Measurements from ENCODE around the gene TPP2. TPM values are rescaled to one million over a fixed set of nuclear protein-coding genes. Genes with fewer than 3 reads are reported as not detected.

TPP2 gene
- total RNA-seq, 1 donor from 2014 or later = 37.6 TPM

DNA sequence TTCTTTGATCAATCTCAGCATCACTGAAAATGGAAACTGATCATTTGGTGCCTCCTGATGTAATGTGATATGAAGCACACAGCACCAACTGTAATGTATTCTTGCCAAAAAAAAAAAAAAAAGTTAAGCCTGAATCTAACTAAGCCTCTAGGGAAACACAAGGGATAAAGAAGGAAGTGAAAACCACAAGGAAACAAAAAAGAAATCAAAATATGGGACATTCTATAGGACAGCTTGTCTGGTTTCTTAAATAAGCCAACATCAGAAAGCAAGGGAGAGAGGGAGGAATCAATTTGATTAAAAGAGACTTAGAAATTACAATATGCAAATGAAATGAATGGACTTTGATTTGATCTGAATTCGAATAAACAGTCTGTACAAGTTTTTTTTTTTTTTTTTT, 118.7 kb downstream of the TPP2 start:
- FAIRE-seq = no peak
- no peaks in the 10 kb centered on the region for H3K36me3 ChIP-seq (ENCODE audit: insufficient read depth, low read length)
- no peak for DNase-seq (ENCODE audit: low read depth)
- Mint-ChIP-seq H3K4me1 (ENCODE audit: low read depth, unreplicated experiment) (no peaks in the 10 kb centered on the region), H3K4me3 (ENCODE audit: unreplicated experiment) (no peak overlapping the region), H3K27ac (ENCODE audit: unreplicated experiment) (no peak overlapping the region), H3K9me3 (ENCODE audit: unreplicated experiment) (no peaks in the 10 kb centered on the region), H3K36me3 (ENCODE audit: low read depth, unreplicated experiment) (no peaks in the 10 kb centered on the region), H3K27me3 (ENCODE audit: low read depth, unreplicated experiment) (no peaks in the 10 kb centered on the region)
- no peak overlapping the region for H3K9ac ChIP-seq (ENCODE audit: low read length)
- H2AFZ ChIP-seq (ENCODE audit: low read depth, low read length) = no peak overlapping the region
- H3K27ac ChIP-seq (ENCODE audit: low read depth, low read length) = no peak overlapping the region
- H4K20me1 ChIP-seq (ENCODE audit: insufficient read depth, low read length) = no peaks in the 10 kb centered on the region
- no peak overlapping the region for H3K4me2 ChIP-seq (ENCODE audit: low read length)
- no peak overlapping the region for H3K4me3 ChIP-seq (ENCODE audit: insufficient read depth, low read depth, low read length)
- H3K79me2 ChIP-seq (ENCODE audit: insufficient read depth, low read length) = no peaks in the 10 kb centered on the region
- no peaks in the 10 kb centered on the region for H3K4me1 ChIP-seq (ENCODE audit: insufficient read depth, low read length)
- no peaks in the 10 kb centered on the region for H3K27me3 ChIP-seq (ENCODE audit: insufficient read depth, low read length)
- TF ChIP-seq, protein P1, sequence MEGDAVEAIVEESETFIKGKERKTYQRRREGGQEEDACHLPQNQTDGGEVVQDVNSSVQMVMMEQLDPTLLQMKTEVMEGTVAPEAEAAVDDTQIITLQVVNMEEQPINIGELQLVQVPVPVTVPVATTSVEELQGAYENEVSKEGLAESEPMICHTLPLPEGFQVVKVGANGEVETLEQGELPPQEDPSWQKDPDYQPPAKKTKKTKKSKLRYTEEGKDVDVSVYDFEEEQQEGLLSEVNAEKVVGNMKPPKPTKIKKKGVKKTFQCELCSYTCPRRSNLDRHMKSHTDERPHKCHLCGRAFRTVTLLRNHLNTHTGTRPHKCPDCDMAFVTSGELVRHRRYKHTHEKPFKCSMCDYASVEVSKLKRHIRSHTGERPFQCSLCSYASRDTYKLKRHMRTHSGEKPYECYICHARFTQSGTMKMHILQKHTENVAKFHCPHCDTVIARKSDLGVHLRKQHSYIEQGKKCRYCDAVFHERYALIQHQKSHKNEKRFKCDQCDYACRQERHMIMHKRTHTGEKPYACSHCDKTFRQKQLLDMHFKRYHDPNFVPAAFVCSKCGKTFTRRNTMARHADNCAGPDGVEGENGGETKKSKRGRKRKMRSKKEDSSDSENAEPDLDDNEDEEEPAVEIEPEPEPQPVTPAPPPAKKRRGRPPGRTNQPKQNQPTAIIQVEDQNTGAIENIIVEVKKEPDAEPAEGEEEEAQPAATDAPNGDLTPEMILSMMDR (IDR thresholded peaks at IDR 0.05; ENCODE audit: insufficient read depth, low read depth, low read length) = no peak
- TF ChIP-seq EZH2 (IDR thresholded peaks at IDR 0.05; ENCODE audit: insufficient read depth, low read length) = no peak
- H3K9me3 ChIP-seq (ENCODE audit: insufficient read depth, low read depth, low read length) = peaks cover 2% of the 10 kb centered on the region

DNA sequence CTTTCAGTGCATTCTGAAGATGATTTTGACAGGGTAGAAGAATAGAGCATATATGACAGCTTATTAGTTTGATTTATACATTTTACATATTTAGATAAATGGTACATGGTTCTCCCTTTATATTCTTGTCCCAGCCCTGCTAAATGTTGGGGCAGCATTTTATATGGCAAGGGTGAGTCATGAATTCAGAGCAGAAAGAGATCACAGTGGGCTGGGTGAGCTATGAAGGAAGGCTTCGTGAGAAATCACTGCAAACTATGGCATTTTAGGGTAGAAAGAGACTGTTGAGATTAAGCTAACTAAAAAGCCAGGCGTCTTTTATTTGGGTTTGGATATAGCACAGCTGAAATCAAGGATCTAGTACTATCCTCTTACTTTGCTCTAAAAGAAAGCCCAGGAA, 122.0 kb downstream of the TPP2 start:
- no peaks in the 10 kb centered on the region for H3K4me1 ChIP-seq (ENCODE audit: insufficient read depth, low read length)
- DNase-seq (ENCODE audit: low read depth) (no peak), FAIRE-seq (no peak)
- H3K27me3 Mint-ChIP-seq (ENCODE audit: low read depth, unreplicated experiment) = no peaks in the 10 kb centered on the region
- H3K9me3 ChIP-seq (ENCODE audit: insufficient read depth, low read depth, low read length) = peaks cover 2% of the 10 kb centered on the region
- no peak overlapping the region for H3K4me3 Mint-ChIP-seq (ENCODE audit: unreplicated experiment)
- no peaks in the 10 kb centered on the region for H3K4me1 Mint-ChIP-seq (ENCODE audit: low read depth, unreplicated experiment)
- no peak overlapping the region for H3K4me2 ChIP-seq (ENCODE audit: low read length)
- no peak for TF ChIP-seq EZH2 (IDR thresholded peaks at IDR 0.05; ENCODE audit: insufficient read depth, low read length)
- TF ChIP-seq, protein P1 (IDR thresholded peaks at IDR 0.05; ENCODE audit: insufficient read depth, low read depth, low read length) = no peak
- H3K27ac ChIP-seq (ENCODE audit: low read depth, low read length) = no peak overlapping the region
- no peaks in the 10 kb centered on the region for H3K79me2 ChIP-seq (ENCODE audit: insufficient read depth, low read length)
- H3K36me3 ChIP-seq (ENCODE audit: insufficient read depth, low read length) = no peaks in the 10 kb centered on the region
- no peaks in the 10 kb centered on the region for H3K36me3 Mint-ChIP-seq (ENCODE audit: low read depth, unreplicated experiment)
- H3K9ac ChIP-seq (ENCODE audit: low read length) = no peak overlapping the region
- no peaks in the 10 kb centered on the region for H4K20me1 ChIP-seq (ENCODE audit: insufficient read depth, low read length)
- no peaks in the 10 kb centered on the region for H3K27me3 ChIP-seq (ENCODE audit: insufficient read depth, low read length)
- no peaks in the 10 kb centered on the region for H3K9me3 Mint-ChIP-seq (ENCODE audit: unreplicated experiment)
- no peak overlapping the region for H3K4me3 ChIP-seq (ENCODE audit: insufficient read depth, low read depth, low read length)
- no peak overlapping the region for H2AFZ ChIP-seq (ENCODE audit: low read depth, low read length)
- H3K27ac Mint-ChIP-seq (ENCODE audit: unreplicated experiment) = no peak overlapping the region

DNA sequence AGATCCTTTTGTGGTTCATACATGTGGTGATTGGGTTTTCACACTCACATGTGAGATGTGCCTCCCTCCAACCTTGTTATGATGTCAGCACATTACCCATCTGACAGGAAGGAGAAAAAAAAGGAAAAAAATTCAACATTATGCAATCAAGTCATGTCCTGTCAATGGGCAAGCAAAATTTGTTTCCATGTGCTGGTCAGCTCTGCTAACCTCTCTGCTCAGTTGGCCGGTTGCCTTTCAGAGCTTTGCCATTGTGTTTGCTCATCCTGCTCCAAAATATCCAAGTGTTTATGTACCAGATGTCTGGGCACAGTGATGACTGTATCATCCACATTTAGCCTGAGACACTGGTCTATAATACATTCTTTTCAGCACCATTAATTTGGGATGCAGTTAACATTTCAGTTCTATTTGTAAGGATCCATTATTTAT, 125.0 kb downstream of the TPP2 start:
- FAIRE-seq = no peak
- TF ChIP-seq, protein P1 (IDR thresholded peaks at IDR 0.05; ENCODE audit: insufficient read depth, low read depth, low read length) = no peak
- no peak for TF ChIP-seq EZH2 (IDR thresholded peaks at IDR 0.05; ENCODE audit: insufficient read depth, low read length)

More for the DNA sequence above, 125.0 kb downstream of the TPP2 start:
- Histone ChIP-seq H3K9ac (ENCODE audit: low read length) (no peak overlapping the region), H3K27me3 (ENCODE audit: insufficient read depth, low read length) (no peaks in the 10 kb centered on the region), H3K36me3 (ENCODE audit: insufficient read depth, low read length) (no peaks in the 10 kb centered on the region), H3K4me1 (ENCODE audit: insufficient read depth, low read length) (no peaks in the 10 kb centered on the region), H3K9me3 (ENCODE audit: insufficient read depth, low read depth, low read length) (no peaks in the 10 kb centered on the region), H3K4me3 (ENCODE audit: insufficient read depth, low read depth, low read length) (no peak overlapping the region), H3K4me2 (ENCODE audit: low read length) (no peak overlapping the region), H2AFZ (ENCODE audit: low read depth, low read length) (no peak overlapping the region), H4K20me1 (ENCODE audit: insufficient read depth, low read length) (no peaks in the 10 kb centered on the region), H3K79me2 (ENCODE audit: insufficient read depth, low read length) (no peaks in the 10 kb centered on the region), H3K27ac (ENCODE audit: low read depth, low read length) (no peak overlapping the region)
- H3K36me3 Mint-ChIP-seq (ENCODE audit: low read depth, unreplicated experiment) = no peaks in the 10 kb centered on the region
- no peak overlapping the region for H3K4me3 Mint-ChIP-seq (ENCODE audit: unreplicated experiment)
- peak; percentile 13 for DNase-seq (ENCODE audit: low read depth)
- H3K9me3 Mint-ChIP-seq (ENCODE audit: unreplicated experiment) = no peaks in the 10 kb centered on the region
- H3K27ac Mint-ChIP-seq (ENCODE audit: unreplicated experiment) = no peak overlapping the region
- H3K27me3 Mint-ChIP-seq (ENCODE audit: low read depth, unreplicated experiment) = no peaks in the 10 kb centered on the region
- no peaks in the 10 kb centered on the region for H3K4me1 Mint-ChIP-seq (ENCODE audit: low read depth, unreplicated experiment)

Data from astrocyte (in vitro differentiated cells and primary cell).